ENCODE data around the gene CDC42EP4.

CDC42EP4 gene

DNA sequence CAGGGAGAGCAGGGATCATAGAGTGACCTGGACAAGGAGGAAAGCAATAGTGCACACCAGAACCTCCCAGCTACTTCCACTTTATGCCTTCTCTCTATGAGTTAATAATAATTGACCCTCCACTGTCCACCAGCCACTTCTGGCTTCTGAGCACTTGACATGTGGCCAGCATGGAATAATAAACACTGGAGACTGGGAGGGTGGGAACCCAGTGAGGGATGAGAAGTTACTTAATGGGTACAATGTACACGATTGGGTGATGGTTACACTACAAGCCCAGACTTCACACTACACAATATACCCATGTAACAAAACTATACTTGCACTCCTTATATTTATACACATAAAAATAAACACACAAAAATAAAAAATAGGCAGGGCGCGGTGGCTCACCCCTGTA lies 11.4 kb downstream of the CDC42EP4 start:
- no peak for DNase-seq (ENCODE audit: low read depth)

DNA sequence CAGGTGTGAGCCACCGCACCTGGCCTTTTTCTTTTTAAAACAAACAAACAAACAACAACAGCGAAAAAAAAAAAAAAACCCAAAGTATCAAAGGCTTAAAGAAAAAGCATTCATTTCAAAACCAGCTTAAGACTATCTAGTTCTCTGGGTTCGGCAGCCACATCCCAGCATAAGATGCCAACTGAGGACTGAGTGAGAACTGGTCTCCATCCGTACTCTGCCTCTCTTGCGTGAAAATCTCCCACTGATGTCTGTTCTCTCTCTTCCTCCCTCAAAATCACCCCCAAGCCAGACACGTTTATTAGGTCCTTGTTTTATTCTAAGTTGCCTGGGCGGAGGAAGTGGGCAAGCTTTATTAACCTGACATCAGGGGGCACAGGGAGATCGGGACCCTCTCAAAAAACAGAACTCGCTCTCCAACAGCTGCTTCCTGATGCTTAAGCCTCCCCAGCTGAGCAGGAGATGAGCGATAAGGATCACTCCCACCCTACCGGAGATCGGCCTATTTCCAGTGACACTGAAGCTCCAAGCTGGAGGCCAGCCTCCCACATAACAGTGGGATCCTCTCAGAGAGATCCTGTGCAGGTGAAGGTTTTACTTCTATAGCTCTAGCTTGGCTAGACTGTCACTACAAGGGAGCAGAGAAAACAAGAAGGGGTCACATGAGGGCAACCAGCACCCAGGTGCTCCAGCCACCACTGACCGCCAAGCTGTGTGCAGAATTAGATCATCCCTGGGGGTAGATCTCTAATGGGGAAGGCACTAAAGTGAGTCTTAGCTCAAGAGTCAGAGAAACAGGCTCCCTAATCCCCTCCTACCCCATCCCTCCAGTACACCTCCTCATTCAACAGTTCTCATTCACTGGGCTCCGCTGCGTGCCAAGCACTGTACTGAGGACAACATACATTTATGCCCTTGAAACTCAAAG lies 13.6 kb downstream of the CDC42EP4 start:
- no peak for DNase-seq (ENCODE audit: low read depth)

GRCh38 chr17:73293480-73293911 lies 18.3 kb downstream of the CDC42EP4 start:
- no peak for DNase-seq (ENCODE audit: low read depth)

GRCh38 chr17:73293031-73293430 lies 18.8 kb downstream of the CDC42EP4 start:
- no peak for DNase-seq (ENCODE audit: low read depth)

DNA sequence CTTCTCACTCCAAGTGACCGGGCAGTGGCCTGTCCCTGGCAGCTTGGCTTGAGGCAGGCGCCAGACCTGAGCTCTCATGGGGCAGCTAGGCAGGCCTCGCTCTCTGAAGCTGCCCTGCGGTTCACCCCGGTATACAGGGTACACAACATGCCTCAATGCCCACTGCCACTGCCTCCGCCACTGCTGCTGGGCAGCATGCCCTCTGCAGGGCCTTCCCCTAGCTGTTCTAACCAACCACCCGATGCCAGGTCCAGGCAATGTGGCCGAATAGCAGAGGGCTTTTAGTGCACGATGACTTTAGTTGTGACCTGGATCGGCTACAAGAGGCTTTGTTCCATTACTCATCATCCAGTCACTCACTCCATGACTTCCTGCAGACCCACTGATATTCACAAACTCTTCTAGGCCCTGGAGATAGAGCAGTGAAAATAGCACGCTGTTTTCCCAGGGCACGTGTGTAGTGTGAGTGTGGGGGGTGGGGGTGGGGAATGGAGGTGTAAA lies 19.7 kb downstream of the CDC42EP4 start:
- DNase-seq (ENCODE audit: low read depth) = peak; percentile 61

DNA sequence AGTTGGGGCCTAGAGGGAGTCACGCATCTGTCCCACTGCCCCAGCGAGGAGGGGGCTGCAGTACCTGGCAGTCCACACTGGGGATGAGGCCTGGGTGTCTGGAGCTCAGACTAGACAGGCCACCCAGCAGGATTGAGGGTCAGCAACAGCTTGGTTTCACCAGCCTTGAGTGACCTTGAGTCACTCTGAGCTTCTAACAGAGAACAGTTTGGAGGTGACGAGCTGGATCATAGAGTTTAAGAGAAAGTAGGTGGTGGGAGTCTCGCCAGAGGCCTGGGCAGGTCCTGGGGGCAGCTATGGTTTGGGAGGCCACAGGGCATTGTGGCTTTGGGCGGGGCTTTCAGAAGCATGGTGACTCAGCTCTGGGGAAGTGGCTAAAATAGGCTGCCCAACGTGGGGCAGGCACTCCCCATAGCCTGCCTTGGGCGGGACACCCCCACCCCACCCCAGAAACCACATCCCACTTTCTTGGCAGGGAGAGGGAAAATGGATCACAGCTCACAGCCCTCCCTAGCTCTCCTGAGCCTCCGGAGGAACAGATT lies 20.5 kb downstream of the CDC42EP4 start:
- DNase-seq (ENCODE audit: low read depth) = peak; percentile 86

DNA sequence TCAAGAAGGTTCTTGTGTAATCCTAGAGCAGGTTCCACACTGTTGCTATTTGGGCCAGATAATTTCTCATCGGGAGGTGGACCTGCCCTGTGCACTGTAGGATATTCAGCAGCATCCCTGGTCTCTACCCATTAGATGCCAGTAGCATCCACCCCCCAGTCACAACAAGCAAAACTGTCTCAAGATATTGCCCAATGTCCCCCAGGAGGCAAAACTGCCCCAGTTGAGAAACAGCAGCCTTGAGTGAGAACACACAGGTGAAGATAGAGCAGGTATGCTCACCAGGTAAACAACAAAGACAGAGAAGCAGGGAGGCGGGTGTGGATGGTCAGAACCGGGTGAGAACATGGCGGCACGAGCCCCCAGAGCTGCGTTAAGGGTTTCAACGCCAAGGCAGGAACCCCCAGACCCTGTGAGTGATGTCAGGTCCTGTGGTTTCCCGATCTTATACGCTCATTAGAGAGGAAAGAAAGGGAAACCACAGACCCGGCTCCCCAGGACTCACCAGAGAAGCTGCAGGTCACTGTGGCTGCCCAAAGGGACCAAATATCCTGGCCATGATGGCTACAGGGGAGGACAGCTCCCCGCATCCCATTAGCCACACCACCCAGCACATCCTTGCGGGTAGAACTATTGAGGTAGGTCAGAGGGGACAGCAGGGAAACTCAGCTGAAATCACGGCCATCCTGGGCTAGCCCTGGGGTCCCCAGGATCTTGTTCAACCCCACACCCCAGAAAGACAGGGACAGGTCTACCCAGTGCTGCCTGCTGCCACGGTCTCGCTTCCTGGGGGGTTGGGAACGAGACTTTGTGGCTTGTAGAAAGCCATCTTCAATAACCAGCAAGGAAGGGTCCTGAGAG lies 21.2 kb downstream of the CDC42EP4 start:
- no peak for DNase-seq (ENCODE audit: low read depth)

DNA sequence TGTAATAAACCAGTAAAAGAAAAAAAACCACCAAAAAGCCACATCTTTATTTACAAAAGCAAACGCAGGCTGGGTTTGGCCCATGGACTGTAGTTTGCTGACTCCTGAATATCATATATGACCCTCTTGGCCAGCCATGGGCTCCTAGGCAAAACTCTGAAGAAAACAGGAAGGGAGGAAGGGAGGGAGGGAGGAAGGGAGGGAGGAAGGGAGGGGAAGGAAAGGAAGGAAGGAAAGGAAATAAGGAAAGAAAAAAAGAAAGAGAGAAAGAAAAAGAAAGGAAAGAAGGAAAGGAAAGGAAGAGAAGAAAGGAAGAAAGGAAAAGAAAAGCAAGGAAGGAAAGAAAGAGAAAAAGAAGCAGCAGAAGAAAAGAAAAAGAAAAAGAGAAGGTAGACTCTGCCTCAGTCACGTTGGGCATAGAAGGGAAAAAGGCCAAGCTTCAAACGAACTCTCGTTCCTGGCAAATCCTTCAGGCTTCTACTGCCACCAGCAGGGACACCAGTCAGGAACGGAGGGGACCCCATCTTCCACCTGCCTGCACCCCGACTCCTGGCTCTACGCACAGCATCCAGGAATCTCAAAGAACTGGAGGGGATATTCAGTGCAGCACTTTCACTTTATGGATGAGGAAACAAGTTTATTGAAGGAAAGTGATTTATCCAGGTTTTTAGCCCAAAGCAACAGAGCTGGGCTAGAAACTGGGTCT lies 22.1 kb downstream of the CDC42EP4 start:
- DNase-seq (ENCODE audit: low read depth) = no peak

GRCh38 chr17:73288534-73289302 lies 23.1 kb downstream of the CDC42EP4 start:
- no peak for DNase-seq (ENCODE audit: low read depth)

- DNase-seq (ENCODE audit: low read depth) = no peak
Observed at GRCh38 chr17:73286863-73287296, 24.9 kb downstream of the CDC42EP4 start.

- no peak for DNase-seq (ENCODE audit: low read depth)
Observed at GRCh38 chr17:73285916-73286862, 25.6 kb downstream of the CDC42EP4 start.

DNA sequence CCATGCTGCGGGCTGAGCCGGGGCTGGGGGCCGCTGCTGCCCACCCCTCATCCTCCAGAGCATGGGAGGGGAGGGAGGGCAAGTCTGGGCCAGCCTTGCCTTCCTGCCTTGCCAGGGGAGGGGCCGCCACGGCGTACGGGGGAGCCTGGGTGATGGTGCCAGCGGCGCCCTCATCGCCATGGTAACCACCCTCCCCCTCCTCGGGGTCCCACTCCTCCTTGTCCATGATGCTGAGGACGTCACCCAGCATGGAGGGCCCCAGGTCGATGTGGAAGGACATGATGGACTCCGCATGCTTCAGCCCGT lies 26.2 kb downstream of the CDC42EP4 start:
- DNase-seq (ENCODE audit: low read depth) = no peak

DNA sequence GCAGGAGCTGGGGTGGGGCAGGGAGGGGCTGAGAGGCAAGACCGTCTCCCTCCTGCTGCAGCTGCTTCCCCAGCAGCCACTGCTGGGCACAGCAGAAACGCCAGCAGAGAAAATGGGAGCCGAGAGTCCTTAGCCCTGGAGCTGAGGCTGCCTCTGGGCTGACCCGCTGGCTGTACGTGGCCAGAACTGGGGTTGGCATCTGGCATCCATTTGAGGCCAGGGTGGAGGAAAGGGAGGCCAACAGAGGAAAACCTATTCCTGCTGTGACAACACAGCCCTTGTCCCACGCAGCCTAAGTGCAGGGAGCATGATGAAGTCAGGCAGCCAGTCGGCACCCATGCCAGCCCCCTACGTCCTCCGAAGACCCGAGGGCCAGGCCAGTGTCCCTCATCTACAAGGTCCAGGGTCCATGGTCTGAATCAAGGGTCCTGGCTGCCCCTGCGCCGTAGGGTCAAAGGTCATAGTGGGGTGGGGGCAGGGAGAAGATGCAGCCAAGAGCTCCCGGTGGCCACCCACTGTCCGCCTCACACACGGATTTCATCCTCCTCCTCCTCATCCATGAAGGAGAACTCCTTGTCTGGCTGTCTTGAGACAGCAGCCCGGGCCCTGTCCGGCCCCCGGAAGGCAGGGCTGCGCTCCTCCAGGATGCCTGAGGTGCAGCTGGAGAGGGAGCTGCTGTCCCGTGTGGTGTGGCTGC lies 26.7 kb downstream of the CDC42EP4 start:
- no peak for DNase-seq (ENCODE audit: low read depth)

DNA sequence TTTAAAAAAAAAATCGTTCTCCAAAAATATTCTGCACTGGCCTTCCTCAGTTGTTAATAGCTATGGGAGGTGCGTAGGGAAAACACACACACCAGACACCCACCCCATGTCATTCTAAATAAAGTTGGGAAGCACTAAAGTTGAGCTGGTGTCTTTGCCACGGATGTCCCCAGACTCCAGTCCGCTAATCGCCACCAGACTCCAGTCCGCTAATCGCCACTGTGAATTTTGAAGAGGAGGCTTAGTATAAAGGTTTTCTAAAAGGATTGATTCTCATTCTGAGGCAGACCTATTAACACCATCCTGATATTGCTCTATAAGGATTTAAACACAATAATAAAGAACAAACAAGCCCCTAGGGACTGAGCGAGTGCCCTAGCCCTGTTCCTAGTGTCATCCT lies 27.4 kb downstream of the CDC42EP4 start:
- DNase-seq (ENCODE audit: low read depth) = no peak

DNA sequence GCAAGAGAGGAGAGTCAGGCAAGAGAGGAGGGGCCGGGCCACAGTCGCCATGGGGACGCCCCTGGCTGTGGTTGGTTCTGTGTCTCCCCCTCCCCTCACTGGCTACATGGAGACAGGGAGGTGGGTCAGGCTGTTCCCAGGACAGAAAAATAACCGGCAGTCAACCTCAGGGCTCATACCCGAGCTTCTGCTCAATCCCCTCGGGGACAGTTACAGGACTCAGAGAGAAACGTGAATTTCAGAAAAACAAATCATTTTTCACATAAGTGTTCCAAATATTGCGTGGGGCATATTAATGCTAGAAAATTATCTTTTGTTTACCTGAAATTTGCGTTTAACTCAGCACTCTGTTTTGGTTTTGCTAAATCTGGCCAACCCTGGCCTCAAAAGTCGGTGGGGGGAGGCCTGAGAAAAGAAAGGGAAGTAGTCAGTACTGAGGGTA lies 27.9 kb downstream of the CDC42EP4 start:
- no peak for DNase-seq (ENCODE audit: low read depth)

- DNase-seq (ENCODE audit: low read depth) = no peak
Observed at GRCh38 chr17:73283250-73283649, 28.6 kb downstream of the CDC42EP4 start.

GRCh38 chr17:73282629-73283028 lies 29.2 kb downstream of the CDC42EP4 start:
- DNase-seq (ENCODE audit: low read depth) = no peak

- no peak for DNase-seq (ENCODE audit: low read depth)
Observed at GRCh38 chr17:73281928-73282327, 29.9 kb downstream of the CDC42EP4 start.

GRCh38 chr17:73280191-73280590 lies 31.6 kb downstream of the CDC42EP4 start:
- DNase-seq (ENCODE audit: low read depth) = no peak

Data from HS-5 (cell line).